Measurements from ENCODE around the gene MAPK6.

- TF ChIP-seq SIN3A (IDR thresholded peaks at IDR 0.05; ENCODE audit: borderline replicate concordance, insufficient read depth, low read length) (no peak), REST (IDR thresholded peaks at IDR 0.05; ENCODE audit: insufficient read depth in 1 of 2, low read depth in 2 of 2, low read length in 2 of 2) (no peak), POLR2AphosphoS5 (IDR thresholded peaks at IDR 0.05; ENCODE audit: low read depth, low read length) (no peak)
Measured at GRCh38 chr15:52111517-52112202, 92.6 kb downstream of the MAPK6 start.

All from PFSK-1 (cell line).